ENCODE data around the gene SOCS3.

- no peak for TF ChIP-seq CTCF (IDR thresholded peaks at IDR 0.05; ENCODE audit: low read depth, low read length)
- no peak for TF ChIP-seq POLR2A (IDR thresholded peaks at IDR 0.05; ENCODE audit: extremely low read depth, insufficient read length)
- no peak for TF ChIP-seq MYC (IDR thresholded peaks at IDR 0.05; ENCODE audit: low read depth, low read length)
- TF ChIP-seq MAX (IDR thresholded peaks at IDR 0.05; ENCODE audit: low read depth, low read length), result no peak
These were observed 32.4 kb upstream of the SOCS3 start for GRCh38 chr17:78392295-78392694.

Measured in NB4 (cell line).